ENCODE measurements around the gene DCLK2. TPM values are rescaled to one million over a fixed set of nuclear protein-coding genes. Genes with fewer than 3 reads are reported as not detected.

DCLK2 gene
- total RNA-seq, 2 experiments from 2014 or later, result not detected

DNA sequence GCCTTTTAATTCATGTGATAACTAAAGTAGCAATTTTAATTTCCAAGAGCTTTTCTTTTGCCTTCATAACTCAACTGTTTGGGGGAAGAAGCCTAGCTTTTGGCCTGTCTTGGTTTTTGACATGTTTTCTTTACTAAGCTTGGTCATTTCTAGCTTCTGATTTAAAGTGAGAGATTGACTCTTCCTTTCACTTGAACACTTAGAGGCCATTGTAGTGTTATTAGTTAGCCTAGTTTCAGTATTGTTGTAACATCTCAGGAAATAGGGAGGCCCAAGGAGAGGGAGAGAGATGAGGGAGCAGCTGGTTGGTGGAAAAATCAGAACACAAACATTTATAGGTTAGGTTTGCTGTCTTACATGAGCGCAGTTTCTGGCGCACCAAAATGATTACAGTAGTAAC lies 44.8 kb downstream of the DCLK2 start:
- DNase-seq, result no peak
- H3K4me3 Mint-ChIP-seq, result no peak overlapping the region
- no peaks in the 10 kb centered on the region for H3K36me3 Mint-ChIP-seq
- H3K4me1 Mint-ChIP-seq, result no peaks in the 10 kb centered on the region
- peaks cover 8% of the 10 kb centered on the region for H3K27me3 Mint-ChIP-seq
- H3K9me3 Mint-ChIP-seq, result peaks cover 2% of the 10 kb centered on the region
- no peak overlapping the region for H3K27ac Mint-ChIP-seq

DNA sequence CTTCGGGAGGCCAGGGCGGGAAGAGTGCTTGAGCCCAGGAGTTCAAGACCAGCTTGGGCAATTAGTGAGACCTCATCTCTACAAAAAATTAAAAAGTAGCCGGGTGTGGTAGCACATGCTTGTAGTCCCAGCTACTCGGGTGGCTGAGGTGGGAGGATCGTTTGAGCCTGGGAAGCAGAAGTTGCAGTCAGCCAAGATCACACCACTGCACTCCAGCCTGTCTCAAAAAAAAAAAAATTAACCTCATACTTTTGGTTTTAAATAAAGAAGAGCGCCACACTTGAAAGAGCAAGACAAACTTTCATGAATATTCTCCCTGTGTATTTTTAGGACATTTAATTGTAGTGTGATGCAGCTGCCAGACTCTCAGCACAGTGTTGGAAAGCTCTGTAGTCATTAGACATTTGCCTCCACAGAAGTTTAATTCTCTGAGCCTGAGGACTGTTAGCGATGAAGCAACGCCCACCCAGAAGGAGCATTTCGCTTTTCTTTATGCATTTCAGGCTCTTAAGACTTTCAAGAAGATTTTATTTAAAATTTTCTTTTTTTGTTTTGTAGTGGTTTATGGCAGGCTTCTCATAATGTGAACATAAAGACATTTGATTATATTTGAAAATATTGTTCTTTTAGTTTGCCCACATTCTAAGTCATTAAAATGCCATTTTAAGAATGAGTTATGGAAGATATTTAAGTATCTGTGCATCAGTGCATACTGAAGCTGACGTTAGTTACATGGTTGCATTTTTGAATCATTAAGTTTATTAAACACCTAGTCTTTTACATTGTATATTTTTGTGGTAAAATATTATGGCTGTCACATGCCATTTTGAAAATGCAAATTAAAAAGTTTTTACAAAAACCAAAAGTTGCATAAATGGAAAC lies 45.8 kb downstream of the DCLK2 start:
- Mint-ChIP-seq H3K4me3 (no peak overlapping the region), H3K27ac (no peak overlapping the region), H3K9me3 (peaks cover 2% of the 10 kb centered on the region), H3K27me3 (peaks cover 12% of the 10 kb centered on the region), H3K4me1 (no peaks in the 10 kb centered on the region), H3K36me3 (no peaks in the 10 kb centered on the region)
- no peak for DNase-seq

- no peak overlapping the region for H3K27ac Mint-ChIP-seq
- DNase-seq, result no peak
- peaks cover 16% of the 10 kb centered on the region for H3K27me3 Mint-ChIP-seq
- H3K36me3 Mint-ChIP-seq, result no peaks in the 10 kb centered on the region
- no peaks in the 10 kb centered on the region for H3K4me1 Mint-ChIP-seq
- peaks cover 2% of the 10 kb centered on the region for H3K9me3 Mint-ChIP-seq
- no peak overlapping the region for H3K4me3 Mint-ChIP-seq
Observed at GRCh38 chr4:150126201-150126863, 48.1 kb downstream of the DCLK2 start.

DNA sequence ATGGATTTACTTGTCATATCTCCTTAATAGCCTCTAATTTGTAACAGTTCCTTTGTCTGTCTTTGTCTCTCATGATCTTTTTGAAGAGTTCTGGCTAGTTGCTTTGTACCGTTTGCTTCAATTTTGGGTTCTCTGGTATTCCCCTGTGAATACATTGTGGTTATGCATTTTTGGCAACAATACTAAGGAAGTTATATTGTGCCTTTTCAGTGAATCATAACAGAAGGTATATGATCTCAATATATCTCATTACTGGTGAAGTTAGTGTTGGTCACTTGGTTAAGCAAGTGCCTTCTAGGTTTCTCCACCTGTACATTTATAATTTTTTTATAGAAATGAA lies 48.6 kb downstream of the DCLK2 start:
- Mint-ChIP-seq H3K4me3 (no peak overlapping the region), H3K4me1 (no peaks in the 10 kb centered on the region), H3K27me3 (peaks cover 16% of the 10 kb centered on the region), H3K36me3 (no peaks in the 10 kb centered on the region), H3K27ac (no peak overlapping the region), H3K9me3 (peaks cover 2% of the 10 kb centered on the region)
- no peak for DNase-seq

- Mint-ChIP-seq H3K27ac (no peak overlapping the region), H3K36me3 (no peaks in the 10 kb centered on the region), H3K9me3 (no peaks in the 10 kb centered on the region), H3K4me3 (no peak overlapping the region), H3K4me1 (no peaks in the 10 kb centered on the region), H3K27me3 (peaks cover 20% of the 10 kb centered on the region)
- DNase-seq, result no peak
Observed at GRCh38 chr4:150127757-150128156, 49.5 kb downstream of the DCLK2 start.

- H3K36me3 Mint-ChIP-seq, result no peaks in the 10 kb centered on the region
- peaks cover 23% of the 10 kb centered on the region for H3K27me3 Mint-ChIP-seq
- no peak for DNase-seq
- no peak overlapping the region for H3K27ac Mint-ChIP-seq
- peaks cover 4% of the 10 kb centered on the region for H3K4me1 Mint-ChIP-seq
- H3K4me3 Mint-ChIP-seq, result no peak overlapping the region
- no peaks in the 10 kb centered on the region for H3K9me3 Mint-ChIP-seq
Observed at GRCh38 chr4:150130933-150131332, 52.7 kb downstream of the DCLK2 start.

GRCh38 chr4:150131581-150132228 lies 53.5 kb downstream of the DCLK2 start:
- Mint-ChIP-seq H3K4me1 (peaks cover 4% of the 10 kb centered on the region), H3K27me3 (peaks cover 23% of the 10 kb centered on the region), H3K9me3 (no peaks in the 10 kb centered on the region), H3K36me3 (no peaks in the 10 kb centered on the region), H3K4me3 (no peak overlapping the region), H3K27ac (no peak overlapping the region)
- no peak for DNase-seq

DNA sequence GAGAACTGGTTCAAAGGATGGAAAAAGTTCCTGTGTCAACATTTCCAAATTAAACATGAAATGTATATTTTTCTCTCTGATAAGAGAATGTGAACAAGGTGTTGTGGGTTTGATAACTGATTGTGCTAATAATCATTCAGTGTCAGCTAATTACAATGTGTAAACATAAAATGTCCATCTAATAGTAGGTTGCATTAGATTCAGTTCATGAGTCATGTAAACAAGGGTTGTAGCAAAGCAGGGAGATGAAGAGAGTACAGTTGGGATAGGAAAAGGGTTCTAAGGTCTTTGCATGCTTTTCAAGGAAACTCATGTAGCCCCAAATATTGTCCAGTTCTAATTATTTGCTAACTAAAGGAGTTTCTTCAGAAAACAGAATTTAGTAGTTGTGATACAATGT lies 55.4 kb downstream of the DCLK2 start:
- no peak for DNase-seq
- H3K27me3 Mint-ChIP-seq, result peaks cover 11% of the 10 kb centered on the region

GRCh38 chr4:150135134-150135772 lies 57.0 kb downstream of the DCLK2 start:
- Mint-ChIP-seq H3K27me3 (peaks cover 10% of the 10 kb centered on the region), H3K4me3 (no peak overlapping the region), H3K27ac (no peak overlapping the region), H3K4me1 (peaks cover 4% of the 10 kb centered on the region), H3K36me3 (no peaks in the 10 kb centered on the region), H3K9me3 (no peaks in the 10 kb centered on the region)
- DNase-seq, result no peak

More for the DNA sequence above, 55.4 kb downstream of the DCLK2 start:
- no peaks in the 10 kb centered on the region for H3K36me3 Mint-ChIP-seq
- no peaks in the 10 kb centered on the region for H3K9me3 Mint-ChIP-seq
- peaks cover 4% of the 10 kb centered on the region for H3K4me1 Mint-ChIP-seq
- H3K27ac Mint-ChIP-seq, result no peak overlapping the region
- H3K4me3 Mint-ChIP-seq, result no peak overlapping the region

GRCh38 chr4:150136036-150136435 lies 57.8 kb downstream of the DCLK2 start:
- peaks cover 4% of the 10 kb centered on the region for H3K4me1 Mint-ChIP-seq
- H3K9me3 Mint-ChIP-seq, result no peaks in the 10 kb centered on the region
- no peak overlapping the region for H3K27ac Mint-ChIP-seq
- no peak for DNase-seq
- H3K4me3 Mint-ChIP-seq, result no peak overlapping the region
- no peaks in the 10 kb centered on the region for H3K36me3 Mint-ChIP-seq
- H3K27me3 Mint-ChIP-seq, result peaks cover 6% of the 10 kb centered on the region

- no peaks in the 10 kb centered on the region for H3K9me3 Mint-ChIP-seq
- DNase-seq, result no peak
- no peak overlapping the region for H3K4me3 Mint-ChIP-seq
- H3K27me3 Mint-ChIP-seq, result peaks cover 6% of the 10 kb centered on the region
- H3K27ac Mint-ChIP-seq, result no peak overlapping the region
- H3K4me1 Mint-ChIP-seq, result peaks cover 7% of the 10 kb centered on the region
- no peaks in the 10 kb centered on the region for H3K36me3 Mint-ChIP-seq
Observed at GRCh38 chr4:150136481-150136880, 58.2 kb downstream of the DCLK2 start.

GRCh38 chr4:150139297-150139865 lies 61.1 kb downstream of the DCLK2 start:
- no peak overlapping the region for H3K4me3 Mint-ChIP-seq
- peaks cover 7% of the 10 kb centered on the region for H3K4me1 Mint-ChIP-seq
- peaks cover 7% of the 10 kb centered on the region for H3K9me3 Mint-ChIP-seq
- H3K36me3 Mint-ChIP-seq, result no peaks in the 10 kb centered on the region
- peaks cover 3% of the 10 kb centered on the region for H3K27me3 Mint-ChIP-seq
- H3K27ac Mint-ChIP-seq, result no peak overlapping the region
- DNase-seq, result no peak

GRCh38 chr4:150140774-150141400 lies 62.6 kb downstream of the DCLK2 start:
- Mint-ChIP-seq H3K9me3 (peaks cover 7% of the 10 kb centered on the region), H3K27ac (no peak overlapping the region), H3K36me3 (no peaks in the 10 kb centered on the region), H3K4me1 (peaks cover 3% of the 10 kb centered on the region), H3K4me3 (no peak overlapping the region), H3K27me3 (no peaks in the 10 kb centered on the region)
- no peak for DNase-seq

- Mint-ChIP-seq H3K27ac (no peak overlapping the region), H3K27me3 (no peaks in the 10 kb centered on the region), H3K4me3 (no peak overlapping the region), H3K9me3 (peaks cover 7% of the 10 kb centered on the region), H3K4me1 (peaks cover 3% of the 10 kb centered on the region), H3K36me3 (no peaks in the 10 kb centered on the region)
- DNase-seq, result no peak
Observed at GRCh38 chr4:150141756-150142155, 63.5 kb downstream of the DCLK2 start.

All from activated naive CD8-positive, alpha-beta T cell treated with anti-CD3 and anti-CD28 coated beads for 36 hours (primary cell).